HG03045 (cell line): Measurements from ENCODE around the gene PIAS1.

Experiments used
- ATAC-seq: cut with Tn5 transposase; IDR thresholded peaks from one replicate; pipeline ENCODE4 v1.9.1; 2021; ENCODE audit warnings: mild to moderate bottlenecking, moderate library complexity; ENCODE audit not compliant: unreplicated experiment

The PIAS1 gene

GRCh38 chr15:68062214-68062613 lies 8.1 kb downstream of the PIAS1 start:
- no peak for ATAC-seq

GRCh38 chr15:68062946-68063465 lies 8.9 kb downstream of the PIAS1 start:
- ATAC-seq = no peak

- ATAC-seq = no peak
Observed at GRCh38 chr15:68063606-68064005, 9.5 kb downstream of the PIAS1 start.

GRCh38 chr15:68073576-68074288 lies 19.6 kb downstream of the PIAS1 start:
- ATAC-seq = no peak

GRCh38 chr15:68075764-68076385 lies 21.8 kb downstream of the PIAS1 start:
- no peak for ATAC-seq

- no peak for ATAC-seq
Observed at GRCh38 chr15:68078365-68078764, 24.2 kb downstream of the PIAS1 start.

GRCh38 chr15:68080334-68080733 lies 26.2 kb downstream of the PIAS1 start:
- no peak for ATAC-seq

- ATAC-seq = no peak
Observed at GRCh38 chr15:68080783-68081182, 26.7 kb downstream of the PIAS1 start.

GRCh38 chr15:68081869-68082505 lies 27.9 kb downstream of the PIAS1 start:
- no peak for ATAC-seq

- ATAC-seq = no peak
Observed at GRCh38 chr15:68082735-68083134, 28.6 kb downstream of the PIAS1 start.

- no peak for ATAC-seq
Observed at GRCh38 chr15:68083463-68083862, 29.3 kb downstream of the PIAS1 start.

- ATAC-seq = no peak
Observed at GRCh38 chr15:68085052-68085451, 30.9 kb downstream of the PIAS1 start.

- ATAC-seq = no peak
Observed at GRCh38 chr15:68091743-68092142, 37.6 kb downstream of the PIAS1 start.

GRCh38 chr15:68096099-68096498 lies 42.0 kb downstream of the PIAS1 start:
- no peak for ATAC-seq

GRCh38 chr15:68097029-68097428 lies 42.9 kb downstream of the PIAS1 start:
- ATAC-seq = no peak

GRCh38 chr15:68098465-68098864 lies 44.4 kb downstream of the PIAS1 start:
- no peak for ATAC-seq

- ATAC-seq = no peak
Observed at GRCh38 chr15:68100194-68100593, 46.1 kb downstream of the PIAS1 start.

- no peak for ATAC-seq
Observed at GRCh38 chr15:68103603-68104002, 49.5 kb downstream of the PIAS1 start.

GRCh38 chr15:68106656-68107055 lies 52.5 kb downstream of the PIAS1 start:
- no peak for ATAC-seq

- no peak for ATAC-seq
Observed at GRCh38 chr15:68107142-68107541, 53.0 kb downstream of the PIAS1 start.

GRCh38 chr15:68112706-68113105 lies 58.6 kb downstream of the PIAS1 start:
- ATAC-seq = no peak

GRCh38 chr15:68113273-68113672 lies 59.2 kb downstream of the PIAS1 start:
- no peak for ATAC-seq
